GM18499 (cell line): ENCODE data around the gene CRYAB.
"Not testable (repeated sequence)": the region's sequence is repeated elsewhere in the genome, so short reads cannot be mapped to it uniquely, and the experiment has no call there.

ENCODE experiments used
- ATAC-seq: cut with Tn5 transposase; IDR thresholded peaks from one replicate; pipeline ENCODE4 v1.9.1; 2021; ENCODE audit warnings: moderate number of reproducible peaks; ENCODE audit not compliant: insufficient read depth, unreplicated experiment

Gene CRYAB

GRCh38 chr11:111934306-111934705, 22.7 kb upstream of the CRYAB start:
- no peak for ATAC-seq

GRCh38 chr11:111933872-111934271, 22.3 kb upstream of the CRYAB start:
- no peak for ATAC-seq

GRCh38 chr11:111933176-111933575, 21.6 kb upstream of the CRYAB start:
- ATAC-seq: not testable (repeated sequence)

- ATAC-seq: no peak
These were observed 21.0 kb upstream of the CRYAB start for GRCh38 chr11:111932611-111932950.

- ATAC-seq: no peak
These were observed 18.9 kb upstream of the CRYAB start for GRCh38 chr11:111930472-111930871.

GRCh38 chr11:111926505-111927391, 15.2 kb upstream of the CRYAB start:
- peak; percentile 77 for ATAC-seq

- ATAC-seq: no peak
These were observed 14.4 kb upstream of the CRYAB start for GRCh38 chr11:111925953-111926352.

GRCh38 chr11:111923951-111924350, 12.4 kb upstream of the CRYAB start:
- ATAC-seq: no peak

- ATAC-seq: no peak
These were observed 11.8 kb upstream of the CRYAB start for GRCh38 chr11:111923351-111923788.

- ATAC-seq: no peak
These were observed 11.2 kb upstream of the CRYAB start for GRCh38 chr11:111922803-111923202.

GRCh38 chr11:111921541-111922230, 10.1 kb upstream of the CRYAB start:
- no peak for ATAC-seq

- ATAC-seq: no peak
These were observed 9.3 kb upstream of the CRYAB start for GRCh38 chr11:111920908-111921307.

GRCh38 chr11:111918390-111919256, 7.1 kb upstream of the CRYAB start, which contains the start of gene C11orf52:
Gene C11orf52 (plus strand): TSS chr11:111918913. CDS start chr11:111918973, 60 bp downstream.
- no peak for ATAC-seq

GRCh38 chr11:111917788-111918187, 6.2 kb upstream of the CRYAB start:
- no peak for ATAC-seq

- ATAC-seq: no peak
These were observed 5.7 kb upstream of the CRYAB start for GRCh38 chr11:111917312-111917711.

- ATAC-seq: no peak
These were observed 5.2 kb upstream of the CRYAB start for GRCh38 chr11:111916768-111917167.

- no peak for ATAC-seq
These were observed 2.4 kb upstream of the CRYAB start for GRCh38 chr11:111913997-111914396.

GRCh38 chr11:111913031-111913861, 1.7 kb upstream of the CRYAB start:
- no peak for ATAC-seq

GRCh38 chr11:111912535-111912934, 965 bp upstream of the CRYAB start, which contains the start of gene HSPB2:
Gene HSPB2 (plus strand): TSS chr11:111912734. CDS start chr11:111912830, 96 bp downstream.
- ATAC-seq: no peak
